HT-29 (cell line): ENCODE measurements around the gene TMEM82. TPM values are rescaled to one million over a fixed set of nuclear protein-coding genes. Genes with fewer than 3 reads are reported as not detected.
"Not testable (repeated sequence)": the region's sequence is repeated elsewhere in the genome, so short reads cannot be mapped to it uniquely, and the experiment has no call there.

Experiments
- DNase-seq: peaks from one replicate; pipeline ENCODE4 v3.0.0-alpha.2; 2015; ENCODE audit warnings: low spot score
- total RNA-seq: library from RNA; depleted of rRNA; stranded (reverse); fragments of >200 nt; shearing (Covaris generic); gene quantifications from 2 replicates; pipeline ENCODE4 v1.2.3, GENCODE V29; 2014; rRNA removed

Gene TMEM82
- total RNA-seq: not detected in 2 replicates

DNA sequence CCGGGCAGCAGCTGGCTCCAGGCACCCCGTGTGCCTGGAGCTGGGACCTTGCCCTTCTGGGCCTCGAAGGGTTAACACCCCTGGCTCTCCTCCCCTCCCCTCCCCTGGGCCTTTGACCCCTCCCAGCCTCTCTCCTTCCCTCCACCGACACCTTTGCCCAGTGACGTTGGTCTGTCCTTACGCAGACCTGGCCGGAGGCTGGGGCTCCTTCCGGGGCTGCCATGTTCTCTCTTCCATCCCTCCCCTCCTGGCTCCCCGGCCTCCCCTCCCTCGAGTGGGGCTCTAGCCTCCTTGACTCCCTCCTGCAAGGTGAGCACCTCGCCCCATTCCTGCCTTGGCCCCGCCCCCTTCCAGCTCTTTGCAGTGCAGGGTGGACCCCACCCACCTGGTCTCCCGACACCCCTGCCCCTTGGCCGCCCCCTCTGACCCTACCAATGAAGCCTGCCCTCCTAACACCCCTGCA, at the start of gene TMEM82:
TMEM82 (plus strand) TSS at position 161 of the 463 bp plus-strand sequence; CDS start at position 222, 61 bp downstream.
- DNase-seq: no peak

DNA sequence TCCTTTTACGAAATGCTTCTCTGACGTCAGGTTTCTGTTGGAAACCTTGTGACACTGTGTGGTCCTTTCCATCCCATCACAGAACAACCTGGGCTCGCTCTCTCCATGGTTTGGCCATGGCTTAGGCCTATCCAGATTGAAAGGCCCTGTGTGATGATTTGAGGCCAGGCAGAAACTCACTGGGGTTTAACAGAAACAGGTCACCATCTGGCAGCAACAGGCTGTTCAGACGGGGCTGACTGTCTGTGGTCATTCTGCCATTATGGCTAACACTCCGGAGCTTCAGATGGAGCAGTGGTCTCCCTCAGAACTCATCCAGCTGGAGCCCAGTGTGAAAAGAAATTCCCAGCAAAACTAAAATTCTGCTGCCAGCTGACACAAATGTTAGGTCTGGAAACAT, 48.9 kb upstream of the TMEM82 start:
- DNase-seq: no peak

DNA sequence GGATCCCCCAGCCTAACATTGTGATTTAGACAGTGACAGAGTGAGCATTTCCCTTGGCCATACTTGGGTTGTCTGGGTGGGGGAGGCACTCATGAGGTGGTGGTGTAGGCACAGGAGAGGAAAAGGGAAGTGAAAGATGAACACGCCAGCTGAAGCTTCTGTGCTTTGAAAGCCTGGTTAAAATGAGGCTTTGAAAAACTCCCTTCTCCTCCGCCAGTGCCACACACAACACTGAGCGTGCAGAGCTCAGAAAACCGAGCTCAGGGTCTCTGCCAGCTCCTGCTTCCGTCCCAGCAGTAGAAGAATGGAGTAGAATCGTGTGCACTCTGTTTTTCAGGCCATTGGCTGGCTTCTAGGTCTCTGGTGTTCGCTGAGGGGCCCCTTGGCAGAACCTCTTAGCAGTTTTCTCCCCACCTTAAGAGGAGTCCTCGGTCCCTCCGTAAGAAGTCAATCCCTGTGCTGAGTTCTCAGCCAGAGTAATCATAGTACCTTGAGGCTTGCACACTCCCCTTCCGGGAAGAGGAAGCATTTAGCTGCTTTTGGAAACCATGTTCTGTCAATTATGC, 45.3 kb upstream of the TMEM82 start:
- DNase-seq: no peak

DNA sequence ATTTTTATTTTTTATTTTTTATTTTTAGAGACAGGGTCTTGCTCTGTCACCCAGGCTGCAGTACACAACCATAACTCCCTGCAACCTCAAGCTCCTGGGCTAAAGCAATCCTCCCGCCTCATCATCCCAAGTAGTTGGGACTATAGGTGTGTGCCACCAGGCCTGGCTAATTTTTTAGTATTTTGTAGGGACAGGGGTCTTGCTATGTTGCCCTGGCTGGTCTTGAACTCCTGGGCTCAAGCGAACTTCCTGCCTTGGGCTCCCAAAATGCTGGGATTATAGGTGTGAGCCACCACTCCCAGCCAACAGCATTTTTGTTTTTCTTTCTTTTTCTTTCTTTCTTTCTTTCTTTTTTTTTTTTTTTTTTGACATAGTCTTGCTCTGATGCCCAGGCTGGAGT, 44.1 kb upstream of the TMEM82 start:
- DNase-seq: no peak

DNA sequence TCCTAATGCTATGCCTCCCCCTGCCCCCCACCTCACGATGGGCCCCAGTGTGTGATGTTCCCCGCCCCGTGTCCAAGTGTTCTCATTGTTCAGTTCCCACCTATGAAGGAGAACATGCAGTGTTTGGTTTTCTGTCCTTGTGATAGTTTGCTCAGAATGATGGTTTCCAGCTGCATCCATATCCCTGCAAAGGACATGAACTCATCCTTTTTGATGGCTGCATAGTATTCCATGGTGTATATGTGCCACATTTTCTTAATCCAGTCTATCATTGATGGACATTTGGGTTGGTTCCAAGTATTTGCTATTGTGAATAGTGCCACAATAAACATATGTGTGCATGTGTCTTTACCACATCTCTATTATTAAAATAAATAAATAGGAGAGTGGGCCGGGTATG, 43.0 kb upstream of the TMEM82 start:
- not testable (repeated sequence) for DNase-seq

DNA sequence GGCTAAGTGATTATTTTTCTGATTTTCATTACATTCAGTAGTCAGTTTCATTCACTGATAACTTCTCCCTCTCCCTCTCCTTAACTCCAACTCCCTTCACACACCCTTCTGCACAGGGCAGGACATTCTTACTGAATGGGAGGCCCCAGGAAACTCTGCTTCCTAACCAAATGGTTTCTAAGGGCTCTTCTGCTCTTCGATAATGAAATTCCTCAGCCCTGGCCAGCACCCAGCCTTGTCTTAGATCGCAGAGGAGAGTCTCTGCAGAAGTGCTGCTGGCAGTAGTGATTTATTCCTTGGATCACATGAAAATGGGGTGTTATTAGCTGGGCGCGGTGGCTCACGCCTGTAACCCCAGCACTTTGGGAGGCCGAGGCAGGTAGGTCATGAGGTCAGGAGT, 41.8 kb upstream of the TMEM82 start:
- DNase-seq: no peak

DNA sequence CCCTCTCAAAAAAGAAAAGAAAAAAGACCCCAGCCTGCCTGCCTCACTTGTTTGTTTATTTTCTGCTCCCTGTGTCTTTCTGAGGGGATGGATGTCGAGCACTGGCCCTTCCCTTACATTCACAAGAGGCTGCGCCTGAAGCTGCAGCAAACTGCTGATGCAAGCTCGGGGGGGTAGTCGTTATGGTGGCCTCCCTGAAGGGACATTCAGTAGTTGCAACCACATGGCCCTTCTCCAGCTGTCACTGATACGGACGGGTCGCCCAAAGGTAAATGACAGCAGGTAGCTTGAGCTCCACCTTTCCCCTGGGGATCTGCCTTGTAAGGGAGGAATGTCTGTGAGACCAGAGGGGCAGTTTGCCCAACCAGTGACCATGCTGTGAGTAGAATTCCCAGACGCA, 40.5 kb upstream of the TMEM82 start:
- no peak for DNase-seq

DNA sequence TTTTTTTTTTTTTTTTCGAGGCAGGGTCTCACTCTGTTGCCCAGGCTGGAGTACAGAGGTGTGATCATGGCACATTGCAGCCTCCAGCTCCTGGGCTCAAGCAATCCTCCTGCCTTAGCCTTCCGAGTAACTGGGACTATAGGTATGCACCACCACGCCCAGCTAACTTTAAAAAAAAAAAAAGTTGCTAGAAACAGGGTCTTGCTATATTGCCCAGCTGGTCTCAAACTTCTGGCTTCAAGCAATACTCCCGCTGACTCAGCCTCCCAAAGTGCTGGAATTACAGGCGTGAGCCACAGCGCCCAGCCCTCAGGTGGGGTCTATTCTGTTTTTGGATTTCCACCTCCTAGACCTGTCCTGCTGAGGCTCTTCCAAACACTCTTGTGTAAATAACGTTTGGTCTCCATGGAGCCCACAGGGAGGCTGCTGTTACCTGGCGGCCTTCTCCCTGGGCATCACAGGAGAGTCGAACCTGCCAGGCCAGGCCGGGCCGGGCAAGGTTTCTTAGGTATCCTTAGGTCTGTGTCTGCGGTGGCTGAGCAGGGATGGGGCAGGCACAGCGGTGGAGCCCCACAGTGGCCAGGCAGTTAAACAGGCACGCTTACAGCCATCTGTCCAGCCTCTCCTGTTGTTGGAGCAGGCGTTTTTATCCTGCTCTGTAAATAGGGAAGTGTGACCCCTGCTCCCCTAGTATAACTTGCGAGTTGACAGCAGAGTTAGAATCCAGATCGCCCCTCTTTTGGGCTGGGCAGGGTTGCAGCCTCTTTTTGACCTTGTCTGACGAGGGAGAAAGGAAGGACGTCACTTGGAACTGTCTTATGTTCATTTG, 39.4 kb upstream of the TMEM82 start:
- DNase-seq: peak; percentile 40

DNA sequence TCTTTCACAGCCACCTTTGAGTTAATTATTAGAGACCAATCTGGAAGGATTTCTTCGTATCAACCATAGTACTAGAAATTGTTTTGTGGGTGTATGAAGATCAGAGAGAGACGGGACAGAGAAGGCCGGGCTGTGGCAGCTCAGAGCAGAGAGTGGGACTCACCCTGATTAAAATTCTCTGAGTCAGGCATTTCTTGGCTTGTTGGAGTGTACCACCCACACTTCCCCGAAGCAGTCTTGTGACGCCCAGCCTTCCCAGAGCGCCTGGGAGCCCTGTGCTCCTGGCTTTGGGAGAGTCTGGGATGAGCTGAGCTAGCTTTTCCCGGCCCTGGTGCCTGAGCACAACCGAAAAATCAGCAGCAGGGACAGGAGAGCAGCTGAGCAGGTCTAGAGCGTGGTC, 38.7 kb upstream of the TMEM82 start:
- no peak for DNase-seq

DNA sequence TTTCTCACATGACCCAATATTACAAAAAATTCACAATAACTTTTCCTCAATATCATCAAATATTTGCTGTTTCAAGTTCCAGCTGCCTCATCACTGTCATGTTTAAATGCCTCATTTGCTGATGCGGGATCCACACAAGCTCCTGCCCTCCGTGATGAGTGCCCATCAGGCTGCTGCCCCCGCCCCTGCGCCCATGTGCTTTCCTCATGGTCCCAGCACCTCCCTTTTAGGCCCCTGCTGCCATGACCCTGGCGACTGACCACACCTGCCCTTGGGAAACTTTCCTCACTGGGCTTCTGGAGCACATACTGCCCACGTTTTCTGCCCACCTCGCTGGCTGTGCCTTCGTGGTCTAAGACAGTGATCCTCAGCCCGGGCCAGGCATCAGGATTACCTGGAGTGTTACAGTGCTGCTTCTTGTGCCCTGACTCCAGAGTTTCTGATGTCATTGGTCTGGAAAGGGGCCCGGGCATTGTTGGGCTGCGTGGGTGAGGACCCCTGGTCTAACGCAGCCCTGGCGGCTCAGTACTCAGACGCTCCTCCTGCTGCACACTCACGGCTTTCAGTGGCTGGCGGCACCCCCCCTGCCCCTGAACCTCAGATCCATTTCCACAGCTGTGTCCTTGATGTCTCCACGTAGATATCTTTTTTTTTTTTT, 37.6 kb upstream of the TMEM82 start:
- DNase-seq: no peak

DNA sequence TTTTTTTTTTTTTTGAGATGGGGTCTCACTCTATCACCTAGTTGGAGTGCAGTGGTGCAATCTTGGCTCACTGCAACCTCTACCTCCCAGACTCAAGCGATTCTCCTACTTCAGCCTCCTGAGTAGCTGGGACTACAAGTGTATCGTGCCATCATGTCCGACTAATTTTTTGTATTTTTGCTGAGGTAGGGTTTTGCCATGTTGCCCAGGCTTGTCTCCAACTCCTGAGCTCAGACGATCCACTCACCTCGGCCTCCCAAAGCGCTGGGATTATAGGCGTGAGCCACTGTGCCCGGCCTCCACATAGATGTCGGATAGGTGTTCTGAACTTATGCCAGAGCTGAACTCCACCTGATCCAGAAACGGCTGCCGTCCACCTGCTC, 37.1 kb upstream of the TMEM82 start:
- no peak for DNase-seq

DNA sequence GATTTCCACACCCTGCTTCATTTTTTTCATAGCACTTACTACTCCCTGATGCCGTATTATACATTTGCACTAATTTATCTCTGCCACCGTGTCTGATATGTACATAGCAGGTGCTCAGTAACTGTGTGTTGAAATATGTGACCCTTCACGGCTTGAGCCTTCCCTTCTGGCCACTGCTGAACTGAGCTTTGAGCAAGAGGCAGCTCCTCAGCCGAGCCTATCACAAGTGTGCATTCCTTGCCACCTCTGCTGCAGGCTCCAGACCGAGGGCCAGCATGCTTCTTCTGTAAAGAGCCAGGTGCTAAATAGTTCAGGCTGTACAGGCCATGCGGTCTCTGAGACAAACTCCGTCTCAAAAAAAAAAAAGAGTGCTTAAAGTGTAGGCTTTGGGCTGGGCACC, 35.5 kb upstream of the TMEM82 start:
- no peak for DNase-seq

DNA sequence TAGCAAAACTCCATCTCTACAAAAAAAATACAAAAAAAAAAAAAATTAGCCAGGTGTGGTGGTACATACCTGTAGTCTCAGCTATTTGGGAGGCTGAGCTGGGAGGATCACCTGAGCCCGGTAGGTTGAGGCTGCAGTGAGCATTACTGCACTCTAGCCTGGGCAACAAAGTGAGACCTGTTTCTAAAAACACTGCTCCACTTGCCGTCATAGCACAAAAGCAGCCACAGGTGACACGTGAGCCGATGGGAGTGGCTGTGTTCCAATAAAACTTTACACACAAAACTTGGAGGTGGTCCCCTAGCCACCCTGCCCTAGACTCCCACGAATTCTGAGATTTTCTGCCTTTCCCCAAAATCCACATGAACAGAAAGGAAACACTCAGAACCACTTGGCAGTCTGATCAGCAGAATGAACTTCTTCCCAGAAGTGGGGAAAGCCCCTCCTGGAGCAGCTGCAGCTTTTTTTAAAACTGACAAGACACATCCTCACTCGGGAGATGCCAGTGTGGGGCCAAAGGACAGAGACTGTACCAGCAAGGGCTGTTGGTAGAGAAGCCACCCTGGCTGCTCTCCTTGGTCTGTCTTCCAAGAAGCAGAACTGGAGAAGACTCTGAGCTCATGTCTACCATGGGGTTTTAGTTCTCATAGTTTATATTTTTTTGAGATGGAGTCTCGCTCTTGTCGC, 34.9 kb upstream of the TMEM82 start:
- no peak for DNase-seq

DNA sequence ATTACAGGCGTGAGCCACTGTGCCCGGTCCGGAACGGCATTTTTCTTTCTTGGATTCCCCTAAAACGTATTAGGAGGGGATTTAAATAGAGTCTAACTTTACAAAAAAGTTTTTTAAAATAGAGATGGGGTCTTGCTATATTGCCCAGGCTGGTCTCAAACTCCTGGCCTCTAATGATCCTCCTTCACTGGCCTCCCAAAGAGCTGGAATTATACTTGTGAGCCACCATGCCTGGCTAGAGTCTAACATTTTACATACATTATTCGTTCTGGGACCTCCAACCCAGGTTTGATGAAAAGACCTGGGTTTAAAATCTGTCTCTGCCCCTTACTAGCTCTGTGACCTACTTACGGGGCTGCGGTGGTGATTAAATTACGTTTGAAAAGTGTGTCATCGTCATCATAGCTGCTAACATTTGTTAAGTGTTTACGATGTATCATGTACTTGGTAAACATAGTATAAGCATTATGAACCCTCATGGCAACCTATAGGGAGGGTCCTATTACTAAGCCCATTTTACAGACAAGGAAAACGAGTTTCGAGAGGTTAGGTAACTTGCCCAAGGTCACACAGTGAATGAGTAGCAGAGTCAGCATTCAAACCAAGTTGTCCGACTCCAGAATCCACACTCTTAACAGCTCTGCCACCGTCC, 33.7 kb upstream of the TMEM82 start:
- no peak for DNase-seq

DNA sequence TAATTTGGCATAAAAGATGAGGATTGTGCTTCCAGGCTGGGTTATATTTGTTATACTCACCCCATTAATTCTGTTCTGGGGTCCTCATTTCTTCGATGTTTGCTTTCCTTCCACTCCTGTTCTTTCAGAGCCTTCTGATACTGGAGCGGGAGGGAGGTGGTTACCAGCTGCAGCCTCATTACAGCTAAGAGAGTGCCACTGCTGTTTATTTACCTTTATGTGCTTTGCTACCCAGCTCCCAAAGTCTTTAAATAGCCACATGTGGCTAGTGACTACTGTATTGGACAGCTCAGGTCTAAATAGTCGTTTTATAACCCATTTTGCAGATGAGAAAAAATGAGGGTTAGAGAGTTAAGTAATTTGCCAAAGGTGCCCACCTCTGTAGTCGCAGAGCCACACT, 33.1 kb upstream of the TMEM82 start:
- DNase-seq: no peak

DNA sequence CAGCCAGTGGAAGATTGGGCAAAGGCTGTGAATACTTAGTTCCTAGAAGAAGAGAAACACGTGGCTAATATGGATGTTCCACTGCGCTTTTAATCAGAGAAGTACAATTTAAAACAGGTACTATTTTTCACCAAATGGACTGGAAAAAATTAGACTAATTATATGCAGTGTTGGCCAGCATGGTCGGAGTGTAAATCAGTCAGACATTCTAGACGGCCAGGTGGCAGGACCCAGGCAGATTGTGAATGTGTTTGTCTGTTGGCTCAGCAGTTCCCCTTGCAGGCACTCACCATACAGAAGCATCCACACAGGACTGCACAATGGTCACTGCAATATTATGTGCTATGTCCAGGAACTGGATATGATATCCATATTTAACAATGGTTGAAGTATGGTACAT, 30.1 kb upstream of the TMEM82 start:
- DNase-seq: no peak

DNA sequence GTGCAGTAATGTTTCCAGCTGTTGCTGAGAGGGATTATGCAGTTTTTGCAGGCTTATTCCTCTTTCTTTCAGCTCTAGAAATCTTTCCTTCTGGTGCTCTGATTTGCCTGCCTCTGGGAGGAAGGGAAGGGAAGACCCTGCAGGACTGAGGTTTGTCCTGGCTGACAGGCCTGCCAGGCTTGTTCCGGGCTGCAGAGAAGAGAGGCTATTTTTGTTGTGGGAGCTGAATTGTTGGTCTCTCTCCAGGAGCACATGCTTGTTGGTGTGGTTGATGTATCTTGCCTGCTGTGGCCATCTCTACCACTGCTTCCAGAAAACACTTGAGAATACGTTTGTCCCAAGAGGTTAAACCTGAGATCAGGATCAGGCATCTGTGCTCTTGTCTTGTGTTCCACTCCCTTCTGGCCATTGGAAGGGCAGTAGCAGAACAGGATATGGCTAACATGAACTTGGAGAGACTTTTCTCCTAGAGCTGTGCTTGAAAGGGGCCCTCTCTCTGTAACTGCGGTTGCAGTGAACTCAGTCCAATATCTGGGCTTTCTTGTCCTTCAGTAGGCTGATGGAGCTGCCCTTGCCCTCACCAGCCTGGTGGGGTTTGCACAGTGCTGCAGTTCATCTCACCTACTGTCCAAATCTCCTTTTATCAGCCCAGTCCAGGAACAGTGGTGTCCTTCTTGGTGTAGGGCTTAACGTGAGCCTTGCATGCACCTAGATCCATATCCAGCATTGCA, 27.7 kb upstream of the TMEM82 start:
- no peak for DNase-seq

DNA sequence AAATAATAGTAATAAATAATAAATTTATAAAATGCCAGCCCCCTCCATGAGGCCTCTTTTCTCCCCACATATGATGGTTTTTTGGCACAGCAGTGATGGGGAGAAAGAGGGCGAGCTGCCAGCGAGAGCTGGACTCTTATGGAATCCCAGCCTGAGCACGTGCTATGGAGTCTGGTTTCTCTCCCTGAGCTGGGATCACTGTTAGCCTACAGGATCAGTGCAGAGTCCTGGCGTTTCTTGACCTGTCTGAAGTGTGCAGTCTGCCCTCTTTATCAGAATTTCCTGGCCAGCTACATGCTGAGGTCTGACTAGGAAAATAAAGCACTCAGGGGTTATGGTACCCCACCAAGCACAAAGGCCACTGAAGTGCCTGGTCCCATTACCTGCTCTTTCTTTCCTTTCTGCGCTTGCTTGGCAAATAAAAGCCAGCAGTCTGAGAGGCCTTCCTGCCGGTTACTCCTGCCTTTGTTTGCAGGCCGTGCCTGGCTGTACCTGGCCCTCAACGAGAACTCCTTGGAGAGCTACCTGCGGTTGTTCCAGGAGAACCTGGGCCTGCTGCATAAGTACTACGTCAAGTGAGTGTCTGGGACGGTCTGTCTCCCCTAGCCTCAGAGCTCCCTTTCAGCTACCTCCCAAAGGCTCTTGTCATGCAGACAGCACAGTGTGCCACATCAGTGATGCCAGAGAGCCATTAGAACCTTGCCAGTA, 24.7 kb upstream of the TMEM82 start:
- no peak for DNase-seq

DNA sequence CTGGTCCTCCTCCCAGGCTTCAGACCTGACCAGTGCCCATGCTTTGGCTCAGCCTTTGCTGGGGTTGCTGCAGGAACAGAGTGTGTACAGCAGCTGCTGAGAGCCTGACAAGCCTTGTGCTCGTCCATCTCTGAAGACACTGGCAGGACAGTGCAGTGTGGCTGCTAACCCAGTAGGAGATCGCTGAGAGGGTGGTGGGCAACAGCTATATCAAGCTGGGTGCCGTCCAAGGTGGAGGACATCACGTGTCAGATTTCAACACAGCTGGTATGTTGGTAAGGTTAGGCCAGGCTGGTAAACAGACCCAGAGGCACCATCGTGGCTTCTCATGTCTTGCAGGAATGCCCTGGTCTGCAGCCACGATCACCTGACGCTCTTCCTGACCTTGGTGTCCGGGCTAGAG, 24.1 kb upstream of the TMEM82 start:
- no peak for DNase-seq

DNA sequence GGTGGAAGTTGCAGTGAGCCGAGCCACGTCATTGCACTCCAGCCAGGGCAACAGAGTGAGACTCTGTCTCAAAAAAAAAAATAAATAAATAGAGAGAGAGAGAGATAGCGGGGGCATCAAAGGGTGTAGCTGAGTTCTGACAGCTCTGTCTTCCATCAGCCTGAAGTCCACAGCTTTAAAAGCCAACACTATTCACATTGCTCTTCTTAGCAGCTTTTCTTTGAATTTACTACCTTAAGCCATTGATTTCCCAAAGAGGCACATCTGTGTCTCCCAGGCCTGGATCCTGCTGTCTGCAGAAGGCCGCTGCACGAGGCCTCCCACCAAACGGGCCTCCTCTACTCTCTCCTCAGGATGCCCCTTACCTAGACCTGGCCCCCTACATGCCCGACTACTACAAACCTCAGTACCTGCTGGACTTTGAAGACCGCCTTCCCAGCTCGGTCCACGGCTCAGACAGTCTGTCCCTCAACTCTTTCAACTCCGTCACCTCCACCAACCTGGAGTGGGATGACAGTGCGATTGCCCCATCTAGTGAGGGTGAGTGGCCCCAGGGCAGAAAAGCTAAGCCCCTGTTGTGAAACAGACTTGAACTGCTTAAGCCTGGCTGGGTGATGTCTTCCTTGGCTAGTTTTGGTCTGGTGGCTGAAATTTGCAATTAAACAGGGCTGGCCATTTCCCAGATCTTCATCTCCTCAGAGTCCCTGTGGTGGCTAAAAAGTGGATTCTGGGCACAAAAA, 22.7 kb upstream of the TMEM82 start:
- DNase-seq: no peak
